ENCODE measurements around the gene BTBD9. TPM values are rescaled to one million over a fixed set of nuclear protein-coding genes. Genes with fewer than 3 reads are reported as not detected.

The BTBD9 gene
- total RNA-seq, 1 donor from 2014 or later, result 9.9 TPM

DNA sequence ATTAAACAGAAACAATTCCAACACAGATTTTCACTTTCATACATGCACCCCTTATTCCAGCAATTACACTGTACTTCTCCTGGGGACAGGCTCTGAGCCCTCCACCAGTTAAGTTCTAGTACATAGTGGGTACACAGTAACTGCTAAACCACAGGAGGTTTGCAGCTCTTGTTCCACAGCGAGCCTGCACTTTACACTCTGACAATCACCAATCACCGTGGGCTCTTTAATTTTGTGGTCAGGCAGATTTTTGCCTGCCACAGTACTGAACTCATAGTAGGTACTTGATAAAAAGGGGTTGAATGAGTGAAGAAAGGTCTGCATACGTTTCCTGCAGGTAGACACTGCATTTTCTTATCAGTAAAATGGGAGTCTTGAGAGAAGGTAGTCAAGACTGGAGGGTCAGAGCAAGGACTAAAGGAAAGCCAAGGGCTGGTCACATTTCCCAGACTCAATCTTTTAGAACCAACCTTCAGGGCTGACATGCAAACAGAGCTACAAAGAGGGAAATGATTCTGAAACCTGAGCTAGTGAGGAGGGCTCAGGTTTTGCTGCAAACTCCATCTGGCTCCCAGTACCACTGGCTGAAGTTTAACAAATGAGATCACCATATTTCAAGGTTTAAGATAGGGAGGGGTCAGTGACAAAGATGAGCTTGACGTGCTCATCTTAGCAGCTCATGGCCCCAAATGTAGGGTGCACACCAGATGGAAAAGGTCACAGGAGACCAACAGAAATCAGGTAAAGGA is 404.6 kb downstream of the BTBD9 start:
- H3K9me3 ChIP-seq, result no peaks in the 10 kb centered on the region
- H3K27ac ChIP-seq, result no peak overlapping the region
- no peaks in the 10 kb centered on the region for H3K27me3 ChIP-seq
- TF ChIP-seq, protein P1, sequence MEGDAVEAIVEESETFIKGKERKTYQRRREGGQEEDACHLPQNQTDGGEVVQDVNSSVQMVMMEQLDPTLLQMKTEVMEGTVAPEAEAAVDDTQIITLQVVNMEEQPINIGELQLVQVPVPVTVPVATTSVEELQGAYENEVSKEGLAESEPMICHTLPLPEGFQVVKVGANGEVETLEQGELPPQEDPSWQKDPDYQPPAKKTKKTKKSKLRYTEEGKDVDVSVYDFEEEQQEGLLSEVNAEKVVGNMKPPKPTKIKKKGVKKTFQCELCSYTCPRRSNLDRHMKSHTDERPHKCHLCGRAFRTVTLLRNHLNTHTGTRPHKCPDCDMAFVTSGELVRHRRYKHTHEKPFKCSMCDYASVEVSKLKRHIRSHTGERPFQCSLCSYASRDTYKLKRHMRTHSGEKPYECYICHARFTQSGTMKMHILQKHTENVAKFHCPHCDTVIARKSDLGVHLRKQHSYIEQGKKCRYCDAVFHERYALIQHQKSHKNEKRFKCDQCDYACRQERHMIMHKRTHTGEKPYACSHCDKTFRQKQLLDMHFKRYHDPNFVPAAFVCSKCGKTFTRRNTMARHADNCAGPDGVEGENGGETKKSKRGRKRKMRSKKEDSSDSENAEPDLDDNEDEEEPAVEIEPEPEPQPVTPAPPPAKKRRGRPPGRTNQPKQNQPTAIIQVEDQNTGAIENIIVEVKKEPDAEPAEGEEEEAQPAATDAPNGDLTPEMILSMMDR (IDR thresholded peaks at IDR 0.05), result no peak
- H3K4me3 ChIP-seq, result no peak overlapping the region
- H3K36me3 ChIP-seq, result no peaks in the 10 kb centered on the region
- H3K4me1 ChIP-seq, result peaks cover 0 to 3% of the 10 kb centered on the region in 2 donors
- no peak for DNase-seq (ENCODE audit: low spot score in 2 of 2)
- intact Hi-C loops (cut with DNase I), result no loop called here

DNA sequence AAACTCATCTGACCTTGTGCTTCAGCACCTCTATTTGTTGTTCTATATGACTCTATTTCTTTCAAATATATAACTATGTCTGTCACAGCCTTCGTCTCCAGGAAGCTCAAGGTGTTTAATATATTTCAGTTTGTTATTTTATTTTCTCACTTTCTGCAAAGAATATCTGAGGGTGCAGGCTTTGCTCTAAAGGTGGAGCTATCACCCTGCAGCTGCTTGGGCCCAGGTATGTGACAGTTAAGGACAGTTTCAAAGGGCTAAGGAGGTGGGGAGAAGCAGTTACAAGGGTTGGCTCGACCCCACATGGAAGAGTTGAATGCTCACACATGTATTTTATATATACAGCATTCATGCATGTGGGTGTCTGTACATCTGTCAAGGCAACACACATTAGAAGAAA is 405.6 kb downstream of the BTBD9 start:
- Histone ChIP-seq H3K27ac (no peak overlapping the region), H3K4me1 (no peaks in the 10 kb centered on the region), H3K9me3 (no peaks in the 10 kb centered on the region), H3K4me3 (no peak overlapping the region), H3K27me3 (no peaks in the 10 kb centered on the region), H3K36me3 (no peaks in the 10 kb centered on the region)
- intact Hi-C loops (cut with DNase I), result no loop called here
- TF ChIP-seq, protein P1 (IDR thresholded peaks at IDR 0.05), result no peak
- DNase-seq (ENCODE audit: low spot score in 2 of 2), result no peak

DNA sequence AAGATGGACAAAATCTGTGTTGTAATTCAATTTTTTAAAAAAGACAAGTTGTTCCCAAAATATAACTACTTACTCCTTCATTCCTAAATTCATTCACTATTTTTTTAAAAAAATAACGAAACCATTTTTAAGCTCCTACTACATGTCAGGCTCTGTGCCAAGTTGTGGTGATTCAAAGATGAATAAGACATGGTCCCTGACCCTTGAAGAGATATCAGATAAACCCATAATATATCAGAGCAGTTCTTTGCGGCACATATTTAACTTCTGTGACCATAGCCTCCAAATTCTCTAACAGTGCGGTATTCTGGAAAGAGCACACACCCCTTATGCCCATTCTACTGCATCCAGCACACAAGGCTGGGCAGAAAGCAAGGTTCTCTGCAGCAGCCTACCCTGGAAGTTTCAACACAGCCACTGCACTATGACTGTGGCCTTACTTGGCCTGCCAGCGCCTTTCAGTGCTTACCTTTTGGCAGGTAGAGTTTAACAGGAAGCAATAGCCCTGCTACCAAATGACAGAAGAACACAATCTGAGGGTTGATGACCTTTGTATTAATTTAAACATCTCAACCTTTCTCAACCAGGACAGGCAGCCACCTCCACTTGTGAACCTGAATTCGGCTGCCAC is 406.5 kb downstream of the BTBD9 start:
- H3K4me1 ChIP-seq, result no peaks in the 10 kb centered on the region
- DNase-seq (ENCODE audit: low spot score in 2 of 2), result no peak
- H3K27me3 ChIP-seq, result no peaks in the 10 kb centered on the region
- no peaks in the 10 kb centered on the region for H3K36me3 ChIP-seq
- H3K27ac ChIP-seq, result no peak overlapping the region
- H3K4me3 ChIP-seq, result no peak overlapping the region
- intact Hi-C loops (cut with DNase I), result no loop called here
- TF ChIP-seq, protein P1 (IDR thresholded peaks at IDR 0.05), result no peak
- H3K9me3 ChIP-seq, result no peaks in the 10 kb centered on the region

DNA sequence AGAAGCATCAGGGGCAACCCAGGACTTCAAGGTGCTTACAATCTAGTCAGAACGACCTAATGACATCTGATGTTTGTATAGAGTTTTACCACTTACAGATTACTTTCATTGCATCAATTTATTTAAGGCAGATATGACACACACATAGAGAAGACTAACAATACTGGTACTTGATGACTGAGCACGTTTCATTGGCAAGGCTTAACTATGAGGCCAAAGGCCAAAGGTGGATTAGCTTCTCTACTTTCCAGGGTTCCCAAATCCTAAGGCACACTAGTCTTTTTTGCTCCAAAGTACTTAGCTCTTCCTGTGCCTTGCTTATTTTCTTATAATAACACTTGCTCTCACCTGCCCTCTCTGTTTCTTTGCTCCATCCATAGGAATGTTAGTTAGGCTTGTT is 414.0 kb downstream of the BTBD9 start:
- no peaks in the 10 kb centered on the region for H3K36me3 ChIP-seq
- H3K9me3 ChIP-seq, result no peaks in the 10 kb centered on the region
- no peak for DNase-seq (ENCODE audit: low spot score in 2 of 2)
- intact Hi-C loops (cut with DNase I), result no loop called here
- H3K27me3 ChIP-seq, result no peaks in the 10 kb centered on the region
- H3K4me3 ChIP-seq, result no peak overlapping the region
- no peak overlapping the region for H3K27ac ChIP-seq
- TF ChIP-seq, protein P1 (IDR thresholded peaks at IDR 0.05), result no peak
- H3K4me1 ChIP-seq, result peaks cover 0 to 3% of the 10 kb centered on the region in 2 donors

DNA sequence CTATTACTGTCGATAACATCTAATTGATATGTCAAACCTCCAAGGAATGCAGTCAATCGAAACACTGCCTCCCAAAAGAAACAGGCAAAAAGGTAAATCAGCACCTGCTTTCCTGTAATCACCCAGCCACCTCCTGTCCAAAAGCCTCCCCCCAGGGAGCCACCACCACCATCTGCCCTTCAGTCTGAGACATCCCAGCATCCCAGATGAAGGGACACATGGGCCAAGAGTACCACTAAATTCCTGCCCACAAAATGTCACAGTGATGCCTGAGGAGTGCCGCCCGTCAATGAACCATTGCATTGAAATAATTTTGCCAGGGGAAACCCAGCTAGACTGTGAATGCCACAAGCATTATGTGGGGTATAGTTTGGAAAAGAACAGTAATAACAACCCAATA is 418.5 kb downstream of the BTBD9 start:
- Histone ChIP-seq H3K4me1 (peaks cover 0 to 3% of the 10 kb centered on the region in 2 donors), H3K36me3 (no peaks in the 10 kb centered on the region), H3K4me3 (no peak overlapping the region), H3K27ac (no peak overlapping the region), H3K9me3 (no peaks in the 10 kb centered on the region), H3K27me3 (no peaks in the 10 kb centered on the region)
- no peak for DNase-seq (ENCODE audit: low spot score in 2 of 2)
- intact Hi-C loops (cut with DNase I), result no loop called here
- TF ChIP-seq, protein P1 (IDR thresholded peaks at IDR 0.05), result no peak

All from ascending aorta (tissue), 2 donors.